Measurements from ENCODE around the gene ALOX12.

Gene ALOX12

GRCh38 chr17:7001318-7001961, 5.6 kb downstream of the ALOX12 start:
- DNase-seq (ENCODE audit: low read depth): no peak
- H3K4me3 ChIP-seq (ENCODE audit: low read depth, low read length): no peak overlapping the region

DNA sequence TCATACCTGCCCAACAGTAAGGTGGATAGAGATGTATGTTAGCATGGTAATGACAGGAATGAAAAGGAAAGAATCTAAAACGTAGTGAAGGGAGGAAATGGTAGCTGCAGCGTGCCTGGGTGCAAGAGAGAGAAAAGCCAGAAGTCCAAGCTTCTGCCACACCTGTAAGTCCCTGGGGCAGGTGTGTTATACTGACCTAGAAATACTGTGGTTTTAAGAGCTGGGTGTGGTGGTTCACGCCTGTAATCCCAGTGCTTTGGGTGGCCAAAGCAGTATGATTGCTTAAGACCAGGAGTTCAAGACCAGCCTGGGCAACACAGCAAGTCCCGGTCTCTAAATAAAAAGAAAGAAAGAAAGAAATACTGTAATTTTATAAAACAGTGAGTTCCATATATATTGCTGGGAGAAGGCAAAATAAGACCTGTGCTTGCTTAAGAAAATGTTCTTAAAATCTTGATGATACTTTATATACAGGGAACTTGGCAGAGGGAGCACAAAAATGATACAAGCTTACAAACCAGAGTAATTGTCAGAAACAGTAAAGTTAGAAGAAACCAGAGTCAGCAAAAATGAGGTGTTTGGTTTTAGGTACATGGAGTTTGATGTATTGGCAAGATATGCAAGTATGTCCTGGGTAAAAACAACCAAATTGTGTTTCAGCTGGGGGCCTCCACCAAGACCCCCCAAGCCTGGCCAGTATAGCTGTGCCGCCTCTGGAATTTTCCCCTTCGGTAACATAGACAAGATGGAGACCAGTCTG, 6.6 kb downstream of the ALOX12 start:
- H3K4me3 ChIP-seq (ENCODE audit: low read depth, low read length): no peak overlapping the region
- DNase-seq (ENCODE audit: low read depth): no peak

GRCh38 chr17:7003745-7004144, 7.9 kb downstream of the ALOX12 start:
- H3K4me3 ChIP-seq (ENCODE audit: low read depth, low read length): no peak overlapping the region
- DNase-seq (ENCODE audit: low read depth): no peak

DNA sequence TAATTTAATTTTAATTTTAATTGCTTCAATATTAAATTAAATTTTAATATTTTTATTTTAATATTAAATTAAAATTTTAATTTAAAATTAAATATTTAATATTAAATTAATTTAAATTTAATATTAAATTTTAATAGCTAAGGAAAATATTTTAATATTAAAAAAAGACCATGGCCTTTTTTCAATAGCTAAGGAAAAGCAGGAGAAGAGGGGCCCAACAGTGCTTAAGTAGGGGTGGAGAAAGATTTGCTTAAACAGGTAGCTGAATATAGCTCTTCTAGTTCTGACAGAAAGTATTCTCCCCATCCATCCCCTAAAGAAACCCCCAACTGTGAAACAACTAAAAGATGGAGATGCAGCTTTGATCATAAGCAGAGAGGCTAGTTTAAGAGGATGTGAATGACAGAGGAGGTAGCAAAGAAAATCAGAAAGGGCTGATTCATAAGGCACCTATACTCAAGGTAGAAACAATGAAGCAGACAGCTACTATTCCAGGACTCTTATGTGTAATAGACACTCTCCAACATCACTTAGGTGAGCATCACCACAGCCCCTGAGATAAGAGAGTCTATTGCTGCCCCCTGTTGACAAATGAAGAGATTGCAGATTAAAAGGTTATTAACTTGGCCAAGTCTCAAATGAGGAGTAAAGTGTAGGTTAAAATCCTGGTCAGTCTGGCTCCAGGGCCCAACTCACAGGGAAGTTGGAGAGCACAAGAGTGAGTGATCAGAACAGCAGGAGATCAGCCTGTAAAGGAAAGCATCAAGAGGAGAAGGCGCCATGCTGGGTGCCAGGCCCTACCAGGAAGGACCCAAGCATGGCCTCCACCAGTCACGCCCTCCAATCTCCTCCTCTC, 8.8 kb downstream of the ALOX12 start:
- H3K4me3 ChIP-seq (ENCODE audit: low read depth, low read length): no peak overlapping the region
- DNase-seq (ENCODE audit: low read depth): no peak

DNA sequence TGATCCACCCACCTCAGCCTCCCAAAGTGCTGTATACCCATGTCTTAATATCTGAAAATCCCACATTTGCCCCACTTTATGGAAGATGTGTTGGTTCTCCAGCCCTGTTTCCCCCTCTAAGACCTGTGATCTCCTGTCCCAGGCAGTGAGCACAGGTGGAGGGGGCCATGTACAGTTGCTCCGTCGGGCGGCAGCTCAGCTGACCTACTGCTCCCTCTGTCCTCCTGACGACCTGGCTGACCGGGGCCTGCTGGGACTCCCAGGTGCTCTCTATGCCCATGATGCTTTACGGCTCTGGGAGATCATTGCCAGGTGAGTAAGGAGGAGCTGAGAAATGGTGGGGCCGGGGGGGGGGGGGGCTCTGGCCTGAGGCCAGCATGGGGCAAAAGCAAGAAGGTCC, 9.9 kb downstream of the ALOX12 start:
- DNase-seq (ENCODE audit: low read depth): no peak
- no peak overlapping the region for H3K4me3 ChIP-seq (ENCODE audit: low read depth, low read length)

GRCh38 chr17:7007143-7007542, 11.3 kb downstream of the ALOX12 start:
- H3K4me3 ChIP-seq (ENCODE audit: low read depth, low read length): no peak overlapping the region
- DNase-seq (ENCODE audit: low read depth): no peak

DNA sequence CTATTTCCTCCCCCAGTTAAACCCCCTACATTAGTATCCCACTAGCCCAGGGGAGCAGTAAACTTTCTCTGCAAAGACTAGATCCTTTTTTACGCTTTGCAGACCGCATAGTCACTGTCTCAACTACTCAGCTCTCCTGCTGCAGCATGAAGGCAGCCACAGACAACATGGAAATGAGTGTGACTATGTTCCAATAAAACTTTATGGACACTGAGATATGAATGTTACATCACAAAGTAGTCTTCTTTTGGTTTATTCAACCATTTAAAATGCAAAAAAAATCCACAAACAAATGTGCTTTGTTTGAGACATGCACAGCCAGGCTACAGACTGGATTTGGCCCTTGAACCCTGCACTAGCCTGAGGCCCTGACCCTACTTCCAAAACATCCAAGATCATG, 14.7 kb downstream of the ALOX12 start:
- no peak for DNase-seq (ENCODE audit: low read depth)
- no peak overlapping the region for H3K4me3 ChIP-seq (ENCODE audit: low read depth, low read length)

DNA sequence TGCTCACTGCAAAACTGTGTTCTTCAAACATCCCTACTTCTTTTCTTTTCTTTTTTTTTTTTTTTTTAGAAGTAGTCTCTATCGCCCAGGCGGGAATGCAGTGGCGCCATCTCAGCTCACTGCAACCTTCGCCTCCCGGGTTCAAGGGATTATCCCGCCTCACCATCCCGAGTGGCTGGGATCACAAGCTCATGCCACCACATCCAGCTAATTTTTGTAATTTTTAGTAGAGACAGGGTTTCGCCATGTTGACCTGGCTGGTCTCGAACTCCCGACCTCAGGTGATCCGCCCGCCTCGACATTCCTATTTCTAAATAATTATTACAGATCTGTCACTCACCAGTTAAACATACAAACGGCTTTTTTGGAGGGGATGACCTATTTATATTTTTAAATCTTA, 15.6 kb downstream of the ALOX12 start:
- H3K4me3 ChIP-seq (ENCODE audit: low read depth, low read length): peak overlapping the region; percentile 96
- no peak for DNase-seq (ENCODE audit: low read depth)

- no peak for DNase-seq (ENCODE audit: low read depth)
- H3K4me3 ChIP-seq (ENCODE audit: low read depth, low read length): peak overlapping the region; percentile 96
Observed at GRCh38 chr17:7011942-7012254, 16.0 kb downstream of the ALOX12 start.

GRCh38 chr17:7014261-7014994, 18.6 kb downstream of the ALOX12 start:
- DNase-seq (ENCODE audit: low read depth): peak; percentile 89
- H3K4me3 ChIP-seq (ENCODE audit: low read depth, low read length): peak overlapping the region; percentile 96

- peak overlapping the region; percentile 96 for H3K4me3 ChIP-seq (ENCODE audit: low read depth, low read length)
- no peak for DNase-seq (ENCODE audit: low read depth)
Observed at GRCh38 chr17:7014995-7015958, 19.4 kb downstream of the ALOX12 start.

DNA sequence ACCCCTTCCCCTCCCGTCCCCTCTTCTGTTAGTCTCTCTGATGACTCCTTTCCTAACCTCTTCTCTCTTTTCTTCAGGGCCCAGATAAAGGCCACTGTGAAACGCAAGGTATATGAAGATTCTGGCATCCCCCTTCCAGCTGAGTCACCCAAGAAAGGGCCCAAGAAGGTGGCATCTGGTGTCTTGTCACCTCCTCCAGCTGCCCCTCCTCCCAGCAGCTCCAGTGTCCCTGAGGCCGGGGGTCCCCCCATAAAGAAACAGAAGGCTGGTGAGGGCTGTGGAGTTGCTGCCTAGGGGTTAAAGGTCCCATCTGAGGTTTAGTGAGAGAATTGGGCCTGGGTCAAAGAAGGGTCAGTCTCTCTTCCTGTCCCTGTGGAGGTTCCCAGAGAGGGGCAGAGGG, 20.6 kb downstream of the ALOX12 start:
- no peak overlapping the region for H3K4me3 ChIP-seq (ENCODE audit: low read depth, low read length)
- no peak for DNase-seq (ENCODE audit: low read depth)

GRCh38 chr17:7016886-7017826, 21.3 kb downstream of the ALOX12 start:
- DNase-seq (ENCODE audit: low read depth): no peak
- H3K4me3 ChIP-seq (ENCODE audit: low read depth, low read length): no peak overlapping the region

GRCh38 chr17:7017827-7018200, 22.0 kb downstream of the ALOX12 start:
- DNase-seq (ENCODE audit: low read depth): no peak
- H3K4me3 ChIP-seq (ENCODE audit: low read depth, low read length): no peak overlapping the region

- DNase-seq (ENCODE audit: low read depth): no peak
- no peak overlapping the region for H3K4me3 ChIP-seq (ENCODE audit: low read depth, low read length)
Observed at GRCh38 chr17:7018331-7018964, 22.6 kb downstream of the ALOX12 start.

DNA sequence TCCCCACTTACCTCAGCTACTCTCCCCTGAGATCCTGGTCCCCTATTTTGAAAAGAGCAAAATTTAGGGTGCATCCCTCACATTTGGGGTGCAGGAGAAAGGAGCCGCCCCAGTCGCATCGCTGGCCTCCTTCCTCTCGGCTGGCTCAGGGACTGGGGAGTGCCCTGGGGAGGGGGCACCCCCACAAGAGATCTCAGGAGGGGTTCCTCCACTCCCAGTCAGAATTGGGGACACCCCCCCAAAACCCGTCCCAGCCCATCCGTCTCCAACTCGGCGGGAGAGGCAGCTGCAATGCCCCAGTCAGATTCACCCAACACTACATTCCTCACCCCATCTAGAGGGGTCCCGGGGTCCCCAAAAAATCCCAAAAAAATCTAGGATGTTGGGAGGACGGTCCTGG, 23.5 kb downstream of the ALOX12 start:
- no peak overlapping the region for H3K4me3 ChIP-seq (ENCODE audit: low read depth, low read length)
- no peak for DNase-seq (ENCODE audit: low read depth)

DNA sequence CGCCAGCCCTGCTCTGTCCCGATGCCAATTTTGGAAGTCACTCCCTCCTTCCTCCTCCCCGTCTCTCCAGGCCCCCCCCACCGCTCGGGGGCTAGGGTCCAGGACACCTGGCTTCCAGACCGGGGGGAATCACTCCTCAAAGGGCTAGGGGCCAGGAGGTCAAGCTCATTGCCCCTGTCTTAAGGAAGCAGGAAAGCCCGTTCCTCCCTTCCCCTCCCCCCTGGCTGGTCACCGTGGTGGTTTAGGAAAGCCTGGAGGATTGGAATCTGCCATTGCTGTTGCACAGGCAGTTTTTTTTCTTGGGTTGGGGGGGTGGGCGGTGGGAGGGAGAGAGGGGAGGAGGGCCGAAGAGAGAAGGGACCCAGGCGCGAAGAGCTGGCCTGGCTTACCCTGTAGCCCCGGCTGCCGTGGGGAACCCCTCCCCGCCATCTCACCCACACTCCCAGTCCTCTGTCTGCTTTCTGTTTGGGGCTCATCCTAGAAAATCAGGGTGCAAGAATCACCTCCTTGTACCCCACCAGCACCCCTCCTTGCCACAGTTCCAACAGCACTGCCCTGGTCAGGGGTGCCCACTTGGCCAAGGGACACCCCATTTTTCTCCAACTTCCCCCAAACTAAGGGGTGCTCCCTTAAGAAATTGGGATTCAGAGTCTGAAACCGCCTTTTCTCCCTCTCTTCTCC, 24.1 kb downstream of the ALOX12 start:
- peak overlapping the region; percentile 42 for H3K4me3 ChIP-seq (ENCODE audit: low read depth, low read length)
- DNase-seq (ENCODE audit: low read depth): no peak

All from skeletal muscle cell (primary cell).